Stimulated activated CD4-positive, alpha-beta T cell treated with anti-CD3 and anti-CD28 coated beads, Interleukin-12 subunit alpha, Interleukin-12 subunit beta, amount 100 ng/mL, for 4 hours (primary cell): ENCODE results near the gene DNASE1.
A peak's percentile ranks its signal among the peaks of the same experiment; 100 is the strongest.

Source experiments
- DNase-seq: peaks from one replicate; pipeline ENCODE4 v3.0.0-alpha.2; 2020

Gene DNASE1

DNA sequence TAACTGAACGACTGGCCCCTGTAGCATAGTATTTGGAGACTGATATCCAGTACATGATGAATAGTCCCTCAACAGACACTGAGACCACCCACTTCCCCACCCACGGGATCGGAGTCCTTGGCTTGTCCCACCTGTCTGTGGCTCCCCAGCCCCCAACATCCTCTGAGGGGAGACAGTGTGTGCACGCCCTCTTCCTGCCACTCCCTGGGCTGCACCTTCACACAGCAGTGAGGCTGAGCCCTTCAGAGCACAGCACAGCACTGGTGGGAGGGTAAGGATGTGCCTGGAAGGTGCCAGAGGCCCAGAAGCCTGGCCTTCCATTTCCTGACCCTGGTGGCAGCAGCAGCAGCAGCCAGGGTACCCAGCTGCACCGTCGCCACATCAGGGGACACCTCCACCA is 11.0 kb downstream of the DNASE1 start:
- no peak for DNase-seq

DNA sequence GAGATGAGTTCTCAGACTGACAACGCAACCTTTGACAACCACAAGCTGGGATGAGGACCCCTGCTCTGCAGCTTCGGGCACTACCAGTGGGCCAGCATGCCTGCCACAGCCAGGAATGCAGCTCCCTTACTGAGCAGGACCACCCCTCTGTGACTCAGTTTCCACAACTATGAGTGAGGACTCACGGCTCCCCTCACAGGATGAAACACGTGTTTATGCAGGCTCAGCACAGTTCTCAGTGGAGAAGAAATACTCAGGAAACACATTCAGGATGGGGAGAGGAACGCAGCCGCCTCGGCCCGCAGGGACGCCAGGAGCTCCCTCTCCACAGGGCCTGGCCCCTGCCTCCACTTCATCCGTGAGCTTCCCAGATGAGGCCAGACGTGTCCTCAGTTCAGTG is 14.1 kb downstream of the DNASE1 start:
- no peak for DNase-seq

DNA sequence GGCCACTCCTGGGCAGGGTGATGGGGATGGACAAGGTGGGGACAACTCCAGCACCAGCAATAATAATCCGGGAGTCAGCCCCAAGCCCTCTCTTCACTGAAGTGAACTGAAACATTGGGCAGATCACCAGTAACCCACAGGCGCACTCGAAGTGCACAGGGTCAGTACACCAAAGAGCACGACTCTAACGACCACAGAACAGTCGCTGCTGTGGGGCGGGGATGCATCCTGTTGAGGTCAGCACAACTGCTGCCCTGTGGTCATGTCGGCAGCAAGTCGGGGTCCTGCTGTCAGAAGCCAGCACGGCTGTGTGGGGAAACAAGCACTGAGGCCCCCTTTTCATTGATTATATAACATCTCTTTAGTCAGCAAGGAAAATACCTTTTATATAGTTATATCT is 14.6 kb downstream of the DNASE1 start:
- DNase-seq: no peak

DNA sequence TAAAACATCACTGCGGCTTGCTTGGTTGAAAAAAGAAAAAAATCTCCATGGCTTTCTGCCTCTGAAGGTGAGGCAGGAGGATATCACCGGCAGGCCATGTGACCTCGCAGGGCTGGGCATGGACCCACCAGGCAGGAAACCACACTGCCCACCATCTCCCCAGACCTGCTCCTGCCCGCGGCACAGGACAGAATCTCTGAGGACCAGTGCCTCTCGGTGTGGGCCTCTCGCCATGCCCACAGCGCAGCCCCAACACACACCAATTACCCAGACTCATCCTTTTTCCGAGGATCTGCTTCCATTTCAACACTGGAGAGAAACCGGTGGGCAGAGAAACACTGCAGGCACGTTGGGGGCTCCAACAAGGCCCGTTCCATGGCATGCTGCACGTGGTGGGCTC is 16.2 kb downstream of the DNASE1 start:
- DNase-seq: no peak

DNA sequence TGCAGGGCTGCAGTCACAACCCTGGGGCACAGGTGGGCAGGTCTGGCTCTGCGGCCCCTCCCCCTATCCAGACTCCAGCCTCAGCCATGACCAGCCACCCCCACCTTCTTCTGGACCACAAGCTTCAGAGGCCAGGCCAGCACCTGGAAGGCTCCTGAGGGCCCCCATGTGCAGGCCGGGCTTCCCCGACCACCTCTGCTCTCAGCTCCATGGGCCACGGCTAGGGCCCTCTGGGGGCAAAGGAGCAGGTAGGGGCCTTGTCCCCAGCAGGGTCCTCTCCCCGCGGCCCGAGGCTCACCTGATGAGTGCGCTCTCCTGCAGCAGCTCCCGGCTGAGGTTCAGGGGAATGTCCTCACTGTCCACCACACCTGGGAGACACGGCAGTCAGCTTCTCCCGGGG is 16.9 kb downstream of the DNASE1 start:
- DNase-seq: no peak

DNA sequence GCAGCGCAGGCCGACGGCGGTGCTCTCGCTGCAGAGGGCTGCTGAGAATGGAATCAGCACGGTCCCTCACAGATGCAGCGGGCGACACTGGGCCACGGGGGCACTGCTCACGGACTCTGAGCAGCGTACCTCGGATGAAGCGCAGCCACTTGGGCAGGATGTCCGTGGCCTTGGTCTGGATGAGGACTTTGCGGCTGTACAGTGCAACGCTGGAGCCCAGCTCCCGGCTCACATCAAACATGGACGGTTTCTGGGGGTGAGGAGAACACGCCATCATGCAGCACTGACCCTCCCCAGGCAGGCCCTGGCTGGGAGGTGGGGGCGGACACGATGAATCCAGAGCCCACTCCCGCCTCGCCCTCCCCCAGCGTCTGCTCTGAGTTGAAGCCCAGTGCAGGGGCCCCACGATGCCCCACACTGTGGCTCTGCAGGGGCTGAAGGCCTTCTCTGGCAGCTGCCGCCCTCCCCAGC is 18.1 kb downstream of the DNASE1 start:
- DNase-seq: no peak

DNA sequence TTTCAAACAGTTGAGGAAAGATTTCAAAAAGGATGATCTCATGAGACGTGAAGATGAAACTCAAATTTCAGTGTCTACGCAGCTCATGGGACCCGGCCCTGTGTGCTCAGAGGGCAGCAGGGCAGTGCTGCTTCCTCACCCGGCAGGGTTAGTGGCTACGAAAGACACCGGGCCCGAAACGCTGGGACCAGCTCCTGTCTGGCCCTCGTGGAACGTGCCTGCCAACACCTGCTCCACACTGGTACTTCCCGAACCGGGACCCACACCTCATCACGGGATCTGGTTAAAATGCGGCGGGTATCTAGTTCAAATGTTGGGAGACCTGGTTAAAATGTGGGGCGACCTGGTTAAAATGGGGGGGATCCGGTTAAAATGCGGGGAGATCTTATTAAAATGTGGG is 18.7 kb downstream of the DNASE1 start:
- no peak for DNase-seq

DNA sequence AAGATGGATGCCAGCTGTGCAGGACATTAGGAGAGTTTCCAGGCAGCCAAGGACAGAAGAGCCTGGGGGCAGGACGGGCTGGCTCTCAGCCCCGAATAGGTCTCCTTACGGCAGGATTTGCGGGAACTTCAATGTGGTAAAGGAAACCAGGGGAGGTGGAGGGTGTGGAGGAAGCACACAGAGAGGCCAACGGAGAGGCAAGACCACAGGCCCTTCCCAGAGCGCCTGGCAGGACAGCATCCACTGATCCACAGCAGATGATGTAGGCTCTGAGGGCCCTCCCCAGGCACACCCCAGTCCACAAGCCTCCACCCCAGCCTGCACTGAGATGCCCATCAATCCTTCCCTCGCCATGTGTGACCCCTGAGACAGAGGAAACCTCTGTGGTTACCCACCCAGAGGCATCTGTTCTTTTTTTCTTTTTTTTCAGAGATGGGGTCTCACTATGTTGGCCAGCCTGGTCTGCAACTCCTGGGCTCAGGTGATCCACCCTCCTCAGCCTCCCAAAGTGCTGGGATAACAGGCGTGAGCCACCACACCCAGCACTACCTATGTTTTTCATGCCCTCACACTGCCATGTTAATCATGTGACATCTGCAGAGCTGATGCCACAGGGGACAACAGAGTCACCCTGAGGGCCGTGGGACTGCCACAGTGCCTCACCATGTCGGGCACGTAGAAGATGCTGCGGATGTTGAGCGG is 19.3 kb downstream of the DNASE1 start:
- DNase-seq: no peak

DNA sequence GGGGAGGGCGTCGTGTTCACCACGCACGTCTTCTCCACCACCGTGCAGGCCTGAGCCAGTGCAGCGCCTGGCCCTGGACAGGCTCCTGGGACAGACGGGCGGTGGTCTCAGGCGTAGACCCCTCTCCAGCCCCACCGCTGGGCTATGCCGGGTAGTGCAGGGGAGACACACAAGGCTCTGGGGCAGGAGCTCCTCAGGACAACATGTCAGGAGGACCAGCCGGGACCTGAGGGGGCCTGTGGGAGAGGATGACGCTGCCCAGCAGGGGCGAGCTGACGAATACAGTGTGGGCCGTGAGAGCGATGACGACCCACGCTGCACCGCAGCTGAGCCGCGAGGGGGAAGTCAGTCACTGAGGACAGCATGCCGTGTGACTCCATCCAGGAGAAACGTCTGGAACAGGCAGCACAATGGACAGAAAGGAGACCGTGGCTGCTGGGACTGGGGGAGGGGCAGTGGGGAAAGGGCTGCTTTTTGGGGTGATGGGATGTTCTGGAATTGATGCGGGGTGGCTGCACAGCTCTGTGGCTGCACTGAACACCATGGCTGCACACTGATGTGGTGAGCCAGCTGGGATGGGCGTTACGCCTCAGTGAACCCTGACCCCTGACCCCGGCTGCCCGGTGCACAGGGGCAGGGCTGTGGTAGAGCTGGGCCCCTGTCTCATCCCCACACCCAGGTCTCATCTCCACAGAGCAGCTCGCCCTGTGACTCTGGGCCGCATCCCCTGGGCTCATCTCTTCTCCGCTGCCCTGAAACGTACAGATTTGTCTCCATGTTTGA is 20.2 kb downstream of the DNASE1 start:
- DNase-seq: no peak

DNA sequence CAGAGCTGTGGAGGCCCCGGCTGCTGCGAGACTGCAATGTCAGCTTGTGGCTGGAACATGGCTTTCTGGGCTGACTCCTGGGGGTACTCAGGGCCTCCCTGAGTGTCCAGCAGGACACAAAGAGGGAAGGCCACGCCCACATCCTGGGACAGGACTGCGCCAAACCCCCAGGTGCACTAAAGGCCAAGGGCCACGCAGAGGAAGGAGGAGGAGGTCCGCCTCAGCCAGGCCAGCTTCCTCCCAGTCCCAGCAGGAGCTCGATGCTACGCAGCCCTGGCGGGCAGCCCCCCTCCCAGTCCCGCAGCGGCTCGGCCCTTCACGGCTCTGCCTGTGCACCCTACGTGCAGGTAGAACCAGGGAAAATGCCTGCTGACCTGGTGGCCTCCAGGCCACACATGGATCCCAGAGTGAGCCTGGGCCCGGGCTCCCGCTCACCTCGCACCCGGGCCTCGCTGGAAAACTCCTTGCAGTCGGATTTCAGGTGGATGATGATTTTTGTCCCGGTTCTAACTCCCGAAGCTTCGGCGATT is 21.2 kb downstream of the DNASE1 start:
- DNase-seq: no peak

DNA sequence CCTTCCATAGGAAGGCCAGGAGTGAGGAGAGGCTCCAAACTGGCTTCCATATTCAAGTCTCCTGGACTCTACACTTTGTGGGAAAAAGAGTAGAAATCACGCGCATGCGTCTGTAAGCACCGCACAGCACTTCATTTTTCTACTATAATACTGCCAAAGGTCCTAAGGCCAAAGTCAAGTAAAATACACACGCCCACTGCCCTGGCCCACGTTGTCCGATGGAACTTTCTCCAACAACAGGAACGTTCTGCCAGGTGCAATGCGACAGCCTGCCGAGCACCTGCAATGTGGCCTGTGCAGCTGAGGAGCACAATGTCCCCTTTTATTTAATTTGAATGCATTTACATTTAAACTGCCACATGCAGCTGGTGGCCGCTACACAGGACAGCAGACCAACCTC is 23.5 kb downstream of the DNASE1 start:
- DNase-seq: no peak

DNA sequence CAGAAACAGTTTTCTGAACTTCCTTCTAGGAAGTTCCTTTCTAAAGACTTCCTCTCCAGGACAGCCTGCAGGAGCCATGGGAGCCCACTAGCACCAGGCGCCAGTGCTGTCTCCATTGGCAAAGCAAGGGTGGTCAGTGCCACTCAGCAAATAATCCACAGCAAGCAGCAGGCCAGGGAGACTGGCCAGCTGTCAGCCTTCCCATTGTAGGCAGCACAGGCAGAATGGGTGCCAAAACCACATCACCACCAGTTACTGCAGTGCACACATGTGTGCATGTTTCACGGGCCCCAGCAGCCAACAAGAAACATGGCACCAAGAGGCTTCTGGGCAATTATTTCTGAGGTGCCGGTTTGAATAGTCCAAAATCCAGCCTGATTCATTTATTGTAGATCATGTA is 26.7 kb downstream of the DNASE1 start:
- no peak for DNase-seq

DNA sequence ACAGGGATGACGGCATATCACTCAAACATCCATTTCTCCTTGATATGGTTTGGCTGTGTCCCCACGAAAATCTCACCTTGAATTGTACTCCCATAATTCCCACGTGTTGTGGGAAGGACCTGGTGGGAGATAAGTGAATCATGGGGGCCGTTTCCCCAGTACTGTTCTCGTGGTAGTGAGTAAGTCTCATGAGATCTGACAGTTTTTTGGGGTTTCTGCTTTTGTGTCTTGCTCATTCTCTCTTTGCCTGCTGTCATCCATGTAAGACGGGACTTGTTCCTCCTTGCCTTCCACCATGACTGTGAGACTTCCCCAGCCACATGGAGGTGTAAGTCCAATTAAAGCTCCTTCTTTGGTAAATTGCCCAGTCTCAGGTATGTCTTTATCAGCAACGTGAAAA is 32.5 kb downstream of the DNASE1 start:
- no peak for DNase-seq

DNA sequence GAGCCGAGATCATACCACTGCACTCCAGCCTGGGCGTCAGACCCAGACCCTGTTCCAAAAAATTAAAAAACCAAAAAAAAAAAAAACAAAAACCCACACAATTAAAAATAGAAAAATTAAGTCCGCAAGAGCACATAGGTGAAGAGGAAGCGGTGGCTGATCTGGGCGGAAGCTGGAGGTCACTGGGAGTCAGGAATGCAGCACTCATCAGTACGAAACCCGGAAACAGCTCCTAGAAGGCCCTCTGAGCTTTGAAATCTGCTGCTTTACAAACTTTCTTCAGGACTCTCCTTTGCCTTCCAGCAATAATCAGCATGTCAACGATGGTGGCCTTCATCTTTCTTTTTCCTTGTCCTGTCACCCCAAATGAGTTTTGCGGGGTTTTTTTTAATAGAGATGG is 33.3 kb downstream of the DNASE1 start:
- no peak for DNase-seq

DNA sequence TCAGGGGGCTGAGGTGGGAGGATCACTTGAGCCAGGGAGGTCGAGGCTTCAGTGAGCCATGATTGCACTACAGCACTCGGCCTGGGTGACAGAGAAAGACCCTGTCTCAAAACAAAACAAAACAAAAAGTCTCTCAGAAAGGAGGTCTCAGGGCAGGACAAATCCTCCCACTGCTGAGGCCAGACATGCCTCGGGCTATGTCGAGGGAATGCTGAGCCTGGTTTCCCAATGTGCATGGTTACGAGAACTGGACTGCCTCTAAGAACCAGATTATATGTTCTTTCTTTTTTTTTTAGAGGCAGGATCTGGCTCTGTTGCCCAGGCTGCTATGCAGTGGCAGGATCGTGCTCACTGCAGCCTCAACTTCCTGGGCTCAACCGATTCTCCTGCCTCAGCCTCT is 35.2 kb downstream of the DNASE1 start:
- DNase-seq: no peak

DNA sequence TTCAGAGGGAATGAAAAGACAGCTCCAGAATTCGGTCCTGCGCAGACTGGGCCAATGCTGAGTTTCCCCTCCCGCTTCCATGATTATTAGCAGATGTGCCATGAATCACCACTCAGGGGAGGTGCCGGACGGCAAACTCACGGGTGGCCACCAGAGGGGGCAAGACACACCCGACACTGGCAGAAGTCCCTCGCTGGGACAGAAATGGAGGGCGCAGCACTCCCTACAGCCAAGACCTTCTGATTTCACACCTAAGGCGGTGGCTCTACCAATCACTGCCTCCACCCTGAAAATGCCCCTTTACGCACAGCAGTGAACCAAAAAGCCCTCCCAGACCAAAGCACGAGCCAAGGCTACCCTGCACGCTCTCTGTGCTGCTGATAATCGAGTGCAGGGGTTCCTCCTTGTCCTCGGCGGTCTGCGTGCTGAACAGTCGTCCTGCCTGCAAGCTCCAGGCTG is 36.0 kb downstream of the DNASE1 start:
- DNase-seq: peak; percentile 77

DNA sequence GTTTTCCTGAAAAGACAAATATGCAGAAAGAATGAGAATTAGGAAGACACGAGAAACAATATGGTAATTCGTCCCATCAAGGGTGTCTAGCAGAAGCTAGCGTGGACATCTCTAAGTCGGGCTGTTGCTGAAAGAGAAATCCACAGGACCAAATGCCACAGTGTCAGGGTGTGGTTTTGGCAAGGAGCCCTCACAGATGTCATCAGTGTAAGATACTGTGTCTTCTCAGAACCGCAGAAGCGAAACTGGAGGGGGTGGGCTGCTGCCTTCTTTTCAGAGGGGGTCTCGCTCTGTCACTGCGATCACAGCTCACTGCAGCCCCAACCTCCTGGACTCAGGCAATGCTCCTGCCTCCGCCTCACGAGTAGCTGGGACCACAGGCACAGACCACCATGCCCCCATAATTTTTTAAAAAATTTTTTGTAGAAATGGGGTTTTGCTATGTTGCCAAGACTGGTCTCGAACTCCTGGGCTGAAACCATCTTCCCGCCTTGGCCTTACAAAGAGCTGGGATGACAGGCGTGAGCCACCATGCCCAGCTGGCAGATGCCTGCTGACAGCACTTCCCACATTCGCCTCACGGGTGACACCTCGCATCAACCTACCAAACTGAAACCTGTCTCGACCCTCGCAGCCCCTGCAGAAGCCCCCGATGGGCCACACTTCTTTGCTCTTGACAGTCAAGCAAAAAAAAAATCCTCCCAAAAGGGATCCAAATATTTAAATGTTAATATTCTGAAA is 36.7 kb downstream of the DNASE1 start:
- no peak for DNase-seq

DNA sequence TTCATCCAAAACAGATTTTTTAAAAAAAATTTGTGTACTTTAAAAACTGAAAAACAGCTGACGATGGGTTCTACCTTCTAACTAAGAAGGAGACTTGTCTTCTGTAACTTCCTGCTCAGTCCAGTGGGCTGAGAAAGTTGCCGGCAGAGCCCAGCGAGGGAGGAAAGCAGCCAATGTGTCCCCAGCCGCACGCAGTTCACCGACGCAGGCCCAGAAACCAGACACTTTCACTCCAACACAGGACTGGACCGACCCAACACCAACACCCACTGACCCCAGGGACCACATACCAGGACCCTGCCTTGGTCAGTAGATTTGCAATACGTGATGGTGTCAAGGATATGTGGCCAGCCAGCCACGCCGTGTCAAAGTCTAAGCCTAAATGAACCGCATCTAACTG is 37.3 kb downstream of the DNASE1 start:
- no peak for DNase-seq

DNA sequence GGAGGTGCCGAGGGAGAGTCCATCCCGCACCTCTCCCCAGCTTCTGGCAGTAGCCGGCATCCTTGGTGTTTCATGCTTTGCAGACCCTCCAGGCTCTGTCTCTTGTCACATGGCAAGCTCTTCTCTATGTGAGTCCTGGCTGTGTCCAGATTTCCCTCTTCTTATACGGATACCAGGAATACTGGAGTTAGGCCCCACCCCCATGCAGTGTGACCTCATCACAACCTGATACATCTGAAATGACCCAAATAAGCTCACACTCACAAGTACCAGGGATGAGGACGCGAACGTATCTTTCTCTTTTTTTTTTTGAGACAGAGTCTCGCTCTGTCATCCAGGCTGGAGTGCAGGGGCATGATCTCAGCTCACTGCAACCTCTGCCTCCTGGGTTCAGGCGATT is 39.6 kb downstream of the DNASE1 start:
- no peak for DNase-seq

DNA sequence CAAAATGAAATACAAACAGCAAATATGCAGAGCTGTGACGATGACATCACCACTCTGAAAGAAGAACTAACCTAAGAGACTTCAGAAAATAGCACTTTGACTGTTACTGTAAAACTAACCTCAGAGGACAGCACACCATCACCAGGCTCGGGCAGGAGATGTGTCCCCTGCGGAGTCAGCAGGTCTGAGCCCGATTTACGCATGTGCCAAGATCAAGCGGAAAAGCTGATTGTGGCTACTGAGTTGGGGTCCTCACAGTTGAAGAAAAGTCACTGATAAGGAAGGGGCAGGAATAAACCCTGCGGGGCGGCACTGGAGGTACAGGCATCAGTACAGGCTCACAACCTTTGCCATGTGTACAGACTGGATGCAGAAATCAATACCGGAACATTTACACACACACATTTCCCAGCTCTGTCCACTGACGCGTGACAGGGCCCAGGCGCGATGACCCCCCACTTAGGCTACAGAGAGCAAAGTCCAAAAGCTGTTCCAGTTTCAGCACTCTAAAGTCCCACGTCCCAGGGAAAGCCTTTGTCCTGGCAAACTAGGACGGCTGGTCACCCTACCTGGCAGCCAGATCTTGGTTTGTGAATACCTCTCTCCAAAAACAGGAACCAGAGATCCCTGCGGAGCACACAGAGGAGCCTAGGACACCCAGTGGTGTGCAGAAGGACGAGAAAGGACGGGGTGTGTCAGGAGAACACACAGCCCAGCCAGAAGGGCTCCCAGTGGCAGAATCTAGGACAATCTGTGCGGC is 41.3 kb downstream of the DNASE1 start:
- no peak for DNase-seq

DNA sequence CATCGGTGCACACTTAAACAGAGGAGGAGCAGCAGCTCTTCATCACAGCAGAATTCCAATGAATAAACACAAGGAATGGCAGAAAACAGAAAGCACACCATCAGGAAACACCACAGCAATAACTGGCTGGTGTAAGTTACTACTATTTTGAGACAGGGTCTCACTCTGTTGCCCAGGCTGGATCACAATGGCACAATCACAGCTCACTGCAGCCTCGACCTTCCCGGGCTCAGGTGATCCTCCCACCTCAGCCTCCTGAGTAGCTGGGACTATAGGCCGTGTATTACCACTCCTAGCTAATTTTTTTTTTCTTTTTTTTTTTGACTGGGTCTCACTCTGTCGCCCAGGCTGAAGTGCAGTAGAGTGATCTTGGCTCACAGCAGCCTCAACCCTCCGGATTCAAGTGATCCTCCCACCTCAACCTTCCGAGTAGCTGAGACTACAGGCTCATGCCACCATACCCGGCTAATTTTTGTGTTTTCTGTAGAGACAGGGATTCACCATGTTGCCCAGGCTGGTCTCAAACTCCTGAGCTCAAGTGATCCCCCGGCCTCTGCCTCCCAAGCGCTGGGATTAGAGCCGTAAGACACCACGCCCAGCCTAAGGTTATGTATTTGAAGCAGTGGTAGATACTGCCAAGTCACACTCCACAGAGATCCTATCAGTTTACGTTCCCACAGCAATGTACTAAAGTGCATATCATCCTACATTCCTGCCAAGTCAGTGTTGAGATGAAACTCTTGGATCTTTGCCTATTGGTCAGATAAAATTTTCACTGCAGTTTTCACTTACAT is 42.1 kb downstream of the DNASE1 start:
- no peak for DNase-seq

DNA sequence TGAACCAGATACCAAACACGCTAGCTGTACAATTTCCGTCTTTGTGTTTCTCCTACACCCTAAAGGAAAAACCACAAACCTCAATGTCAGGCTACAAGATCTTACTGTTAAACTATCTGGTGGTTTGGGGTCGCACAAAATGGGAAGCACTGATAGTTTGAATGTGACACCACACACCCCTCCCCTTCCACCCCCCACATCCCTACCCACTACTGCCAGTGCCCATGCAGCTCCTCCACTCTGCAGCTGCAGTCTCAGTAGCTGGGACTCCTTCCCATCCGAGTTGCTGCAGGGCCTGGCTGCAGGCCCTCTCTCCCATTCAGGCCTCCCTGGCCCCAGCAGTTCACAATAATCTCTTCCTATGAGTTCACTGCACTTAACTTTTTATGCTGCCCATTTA is 44.5 kb downstream of the DNASE1 start:
- DNase-seq: no peak
